Trophoblast cell (in vitro differentiated cells and primary cell): ENCODE measurements around the gene KRT13.

ENCODE experiments used
- DNase-seq, 2 donors: peaks; one replicate each; pipeline ENCODE4 v3.0.0-alpha.2; 2016
- H2AFZ ChIP-seq: 2 replicates; pipeline ENCODE4 v1.6.1; 2013; ENCODE audit warnings: low read length, moderate library complexity, mild to moderate bottlenecking; ENCODE audit not compliant: insufficient read depth, poor library complexity
- H2AK5ac ChIP-seq: 2 replicates; pipeline ENCODE4 v1.6.1; 2013; ENCODE audit warnings: mild to moderate bottlenecking, low read length
- H2BK120ac ChIP-seq: 2 replicates; pipeline ENCODE4 v1.6.1; 2013; ENCODE audit warnings: low read length, mild to moderate bottlenecking, moderate library complexity; ENCODE audit not compliant: insufficient read depth, poor library complexity
- H2BK12ac ChIP-seq: 2 replicates; pipeline ENCODE4 v1.6.1; 2013; ENCODE audit warnings: mild to moderate bottlenecking, low read length, moderate library complexity
- H2BK5ac ChIP-seq: 2 replicates; pipeline ENCODE4 v1.6.1; 2013; ENCODE audit warnings: low read length, low read depth, moderate library complexity, mild to moderate bottlenecking; ENCODE audit not compliant: poor library complexity
- H3K14ac ChIP-seq: 2 replicates; pipeline ENCODE4 v1.6.1; 2013; ENCODE audit warnings: mild to moderate bottlenecking, low read length
- H3K18ac ChIP-seq: 2 replicates; pipeline ENCODE4 v1.6.1; 2013; ENCODE audit warnings: mild to moderate bottlenecking, low read length
- H3K23ac ChIP-seq: 2 replicates; pipeline ENCODE4 v1.6.1; 2013; ENCODE audit warnings: low read length
- H3K27ac ChIP-seq: 2 replicates; pipeline ENCODE4 v1.5.1; 2013; ENCODE audit warnings: low read depth, mild to moderate bottlenecking, inconsistent platforms, low read length, moderate library complexity
- H3K27me3 ChIP-seq: 2 replicates; pipeline ENCODE4 v1.6.1; 2013; ENCODE audit warnings: inconsistent platforms, mild to moderate bottlenecking, low read length, moderate library complexity; ENCODE audit not compliant: insufficient read depth
- H3K36me3 ChIP-seq, 2 experiments: 1 replicate in 1 of 2; 2 replicates in 1 of 2; pipeline ENCODE4 v1.6.1; 2013; ENCODE audit warnings: low read length in 2 of 2, mild to moderate bottlenecking in 2 of 2, moderate library complexity in 1 of 2; ENCODE audit not compliant: insufficient read depth in 2 of 2, control insufficient read depth in 1 of 2
- H3K4ac ChIP-seq: 2 replicates; pipeline ENCODE4 v1.6.1; 2013; ENCODE audit warnings: low read depth, mild to moderate bottlenecking, low read length, moderate library complexity
- H3K4me1 ChIP-seq, 2 experiments: 1 replicate in 1 of 2; 2 replicates in 1 of 2; pipeline ENCODE4 v1.6.1; 2013; ENCODE audit warnings: low read length in 2 of 2, mild to moderate bottlenecking in 2 of 2, moderate library complexity in 1 of 2; ENCODE audit not compliant: insufficient read depth in 2 of 2, control insufficient read depth in 1 of 2
- H3K4me2 ChIP-seq: 2 replicates; pipeline ENCODE4 v1.6.1; 2013; ENCODE audit warnings: inconsistent platforms, mild to moderate bottlenecking, low read length, moderate library complexity
- H3K4me3 ChIP-seq: 2 replicates; pipeline ENCODE4 v1.5.1; 2013; ENCODE audit warnings: mild to moderate bottlenecking, low read depth, low read length, inconsistent platforms
- H3K79me1 ChIP-seq: one replicate; pipeline ENCODE4 v1.6.1; 2013; ENCODE audit warnings: low read length
- H3K79me2 ChIP-seq: 2 replicates; pipeline ENCODE4 v1.6.1; 2013; ENCODE audit warnings: low read length, mild to moderate bottlenecking; ENCODE audit not compliant: control insufficient read depth, insufficient read depth, poor library complexity
- H3K9ac ChIP-seq: 2 replicates; pipeline ENCODE4 v1.6.1; 2013; ENCODE audit warnings: mild to moderate bottlenecking, low read length
- H3K9me3 ChIP-seq: 2 replicates; pipeline ENCODE4 v1.6.1; 2013; ENCODE audit warnings: low read depth, mild to moderate bottlenecking, control low read depth, inconsistent platforms, low read length; ENCODE audit not compliant: insufficient read depth
- H4K12ac ChIP-seq: 2 replicates; pipeline ENCODE4 v1.6.1; 2013; ENCODE audit warnings: low read depth, mild to moderate bottlenecking, low read length, moderate library complexity
- H4K8ac ChIP-seq: 2 replicates; pipeline ENCODE4 v1.6.1; 2013; ENCODE audit warnings: low read depth, mild to moderate bottlenecking, low read length, moderate library complexity
- H4K91ac ChIP-seq: one replicate; pipeline ENCODE4 v1.6.1; 2013; ENCODE audit warnings: low read depth, mild to moderate bottlenecking, low read length, moderate library complexity
- WGBS: extraction: QIAGEN DNeasy Blood & Tissue Kit; methylation state at CpG from one replicate; pipeline ENCODE4 v1.1.7; 2013; ENCODE audit warnings: missing lambda C conversion rate; ENCODE audit not compliant: insufficient read length, insufficient coverage; ENCODE audit errors: extremely low coverage; 5-methylcytosine and 5-hydroxymethylcytosine counted together

The KRT13 gene

GRCh38 chr17:41537614-41537954 is 32.2 kb upstream of the KRT13 start:
- Histone ChIP-seq H2AFZ (no peak overlapping the region), H2BK120ac (peak overlapping the region; percentile 94), H4K12ac (no peak overlapping the region), H2AK5ac (peak overlapping the region; percentile 28), H3K36me3 (no peaks in the 10 kb centered on the region), H3K9me3 (no peaks in the 10 kb centered on the region), H3K27me3 (no peaks in the 10 kb centered on the region), H4K91ac (peak overlapping the region; percentile 96), H3K79me1 (peaks cover 27% of the 10 kb centered on the region), H3K18ac (peak overlapping the region; percentile 77), H3K23ac (no peak overlapping the region), H3K4me3 (no peak overlapping the region), H3K4me2 (no peak overlapping the region), H3K14ac (peak overlapping the region; percentile 84), H4K8ac (peak overlapping the region; percentile 49), H3K4me1 (peaks cover 45 to 56% of the 10 kb centered on the region in 2 experiments), H2BK12ac (peak overlapping the region; percentile 88), H3K4ac (no peak overlapping the region), H3K79me2 (peaks cover 5% of the 10 kb centered on the region), H3K9ac (no peak overlapping the region), H3K27ac (peak overlapping the region; percentile 84), H2BK5ac (peak overlapping the region; percentile 77)
- no peak for DNase-seq
- no CpG with 5 or more reads among the region's 7 CpGs for WGBS

DNA sequence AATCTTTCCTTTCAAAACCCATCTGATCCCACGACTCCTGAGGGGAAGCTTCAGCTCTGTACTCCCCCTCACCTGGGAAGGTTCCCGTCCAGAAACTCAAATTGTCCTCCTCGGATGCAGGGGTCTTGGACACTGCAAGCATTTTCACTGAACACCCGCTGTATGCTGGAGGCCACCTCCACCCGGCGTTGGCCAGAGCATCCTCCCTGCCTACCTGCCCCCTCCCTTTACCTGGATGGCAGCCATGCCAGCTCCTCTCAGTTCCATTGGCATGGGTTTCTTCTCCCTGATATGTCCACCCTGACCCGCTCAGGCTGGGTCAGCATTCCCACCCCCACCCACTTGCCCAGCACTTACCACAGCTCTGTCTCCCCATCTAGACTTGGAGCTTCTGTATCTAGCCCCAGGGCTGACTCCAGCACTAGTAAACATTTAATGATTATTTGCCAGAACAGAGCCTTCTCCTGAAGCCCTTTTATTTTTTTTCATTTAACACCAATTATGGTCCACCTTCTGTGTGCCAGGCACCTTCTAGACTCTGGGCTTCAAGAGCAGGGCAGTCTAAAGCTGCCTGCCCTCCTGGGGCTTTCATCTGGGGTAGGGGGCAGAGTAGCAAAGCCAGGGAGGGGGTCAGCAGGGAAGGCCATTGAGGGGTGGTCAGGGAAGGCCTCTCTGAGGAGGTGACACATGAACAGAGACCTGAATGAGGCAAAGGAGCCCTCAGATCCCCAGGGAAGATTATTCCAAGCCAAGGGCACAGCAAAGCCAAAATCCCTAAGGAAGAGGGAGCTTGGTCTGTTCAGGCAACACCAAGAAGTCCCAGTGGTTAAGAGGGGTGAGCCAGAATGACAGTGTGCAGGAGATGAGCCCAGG is 31.6 kb upstream of the KRT13 start:
- H2AK5ac ChIP-seq, result peak overlapping the region; percentile 97
- peak overlapping the region; percentile 57 for H4K8ac ChIP-seq
- no peaks in the 10 kb centered on the region for H3K36me3 ChIP-seq
- H3K14ac ChIP-seq, result peak overlapping the region; percentile 84
- H3K9ac ChIP-seq, result no peak overlapping the region
- no peak overlapping the region for H3K4me3 ChIP-seq
- H3K4me2 ChIP-seq, result no peak overlapping the region
- H3K4me1 ChIP-seq, result peaks cover 45 to 58% of the 10 kb centered on the region in 2 experiments
- H2BK120ac ChIP-seq, result peak overlapping the region; percentile 97
- H4K91ac ChIP-seq, result peak overlapping the region; percentile 96
- peak overlapping the region; percentile 64 for H2AFZ ChIP-seq
- peak overlapping the region; percentile 14 for H4K12ac ChIP-seq
- no peak overlapping the region for H3K23ac ChIP-seq
- peak overlapping the region; percentile 87 for H2BK5ac ChIP-seq
- peak overlapping the region; percentile 84 for H3K27ac ChIP-seq
- H3K79me1 ChIP-seq, result peaks cover 27% of the 10 kb centered on the region
- H3K79me2 ChIP-seq, result peaks cover 5% of the 10 kb centered on the region
- H3K18ac ChIP-seq, result peak overlapping the region; percentile 92
- peak overlapping the region; percentile 97 for H2BK12ac ChIP-seq
- peak overlapping the region; percentile 89 for H3K4ac ChIP-seq
- no peak for DNase-seq
- no CpG with 5 or more reads among the region's 7 CpGs for WGBS
- H3K9me3 ChIP-seq, result no peaks in the 10 kb centered on the region
- no peaks in the 10 kb centered on the region for H3K27me3 ChIP-seq

GRCh38 chr17:41535764-41536481 is 30.5 kb upstream of the KRT13 start:
- peak overlapping the region; percentile 44 for H3K4me2 ChIP-seq
- H3K9me3 ChIP-seq, result no peaks in the 10 kb centered on the region
- peak overlapping the region; percentile 87 for H2BK5ac ChIP-seq
- H3K4me1 ChIP-seq, result peaks cover 48 to 61% of the 10 kb centered on the region in 2 experiments
- H2AK5ac ChIP-seq, result peak overlapping the region; percentile 97
- H3K9ac ChIP-seq, result no peak overlapping the region
- peaks cover 5% of the 10 kb centered on the region for H3K79me2 ChIP-seq
- WGBS, result no CpG with 5 or more reads among the region's 15 CpGs
- peak overlapping the region; percentile 21 for H2AFZ ChIP-seq
- H3K4ac ChIP-seq, result peak overlapping the region; percentile 89
- H3K18ac ChIP-seq, result peak overlapping the region; percentile 92
- peaks cover 27% of the 10 kb centered on the region for H3K79me1 ChIP-seq
- peak overlapping the region; percentile 94 for H3K27ac ChIP-seq
- H3K14ac ChIP-seq, result peak overlapping the region; percentile 75
- H3K36me3 ChIP-seq, result no peaks in the 10 kb centered on the region
- H3K27me3 ChIP-seq, result no peaks in the 10 kb centered on the region
- H4K8ac ChIP-seq, result peak overlapping the region; percentile 57
- no peak overlapping the region for H4K12ac ChIP-seq
- peak overlapping the region; percentile 97 for H2BK120ac ChIP-seq
- DNase-seq, result peak; percentile 98
- H2BK12ac ChIP-seq, result peak overlapping the region; percentile 97
- H3K23ac ChIP-seq, result no peak overlapping the region
- H4K91ac ChIP-seq, result peak overlapping the region; percentile 96
- H3K4me3 ChIP-seq, result no peak overlapping the region

- Histone ChIP-seq H4K91ac (peak overlapping the region; percentile 94), H3K27ac (peak overlapping the region; percentile 94), H3K14ac (peak overlapping the region; percentile 62), H4K8ac (peak overlapping the region; percentile 15), H3K27me3 (no peaks in the 10 kb centered on the region), H3K36me3 (no peaks in the 10 kb centered on the region), H3K18ac (no peak overlapping the region), H3K4me1 (peaks cover 56 to 63% of the 10 kb centered on the region in 2 experiments), H4K12ac (no peak overlapping the region), H3K79me2 (peaks cover 5% of the 10 kb centered on the region), H2AFZ (no peak overlapping the region), H2AK5ac (no peak overlapping the region), H3K79me1 (peaks cover 32% of the 10 kb centered on the region), H3K4me2 (no peak overlapping the region), H3K9me3 (no peaks in the 10 kb centered on the region), H2BK120ac (peak overlapping the region; percentile 90), H3K4ac (no peak overlapping the region), H3K23ac (no peak overlapping the region), H3K9ac (no peak overlapping the region), H3K4me3 (no peak overlapping the region), H2BK5ac (peak overlapping the region; percentile 83), H2BK12ac (peak overlapping the region; percentile 23)
- WGBS, result no CpG with 5 or more reads among the region's 7 CpGs
- peak; percentile 59 to 70 for DNase-seq
These were observed 29.6 kb upstream of the KRT13 start for GRCh38 chr17:41534899-41535546.
